Measurements from ENCODE around the gene KLF11.

GRCh38 chr2:10091182-10091888 lies 48.0 kb downstream of the KLF11 start:
- TF ChIP-seq, protein P1, sequence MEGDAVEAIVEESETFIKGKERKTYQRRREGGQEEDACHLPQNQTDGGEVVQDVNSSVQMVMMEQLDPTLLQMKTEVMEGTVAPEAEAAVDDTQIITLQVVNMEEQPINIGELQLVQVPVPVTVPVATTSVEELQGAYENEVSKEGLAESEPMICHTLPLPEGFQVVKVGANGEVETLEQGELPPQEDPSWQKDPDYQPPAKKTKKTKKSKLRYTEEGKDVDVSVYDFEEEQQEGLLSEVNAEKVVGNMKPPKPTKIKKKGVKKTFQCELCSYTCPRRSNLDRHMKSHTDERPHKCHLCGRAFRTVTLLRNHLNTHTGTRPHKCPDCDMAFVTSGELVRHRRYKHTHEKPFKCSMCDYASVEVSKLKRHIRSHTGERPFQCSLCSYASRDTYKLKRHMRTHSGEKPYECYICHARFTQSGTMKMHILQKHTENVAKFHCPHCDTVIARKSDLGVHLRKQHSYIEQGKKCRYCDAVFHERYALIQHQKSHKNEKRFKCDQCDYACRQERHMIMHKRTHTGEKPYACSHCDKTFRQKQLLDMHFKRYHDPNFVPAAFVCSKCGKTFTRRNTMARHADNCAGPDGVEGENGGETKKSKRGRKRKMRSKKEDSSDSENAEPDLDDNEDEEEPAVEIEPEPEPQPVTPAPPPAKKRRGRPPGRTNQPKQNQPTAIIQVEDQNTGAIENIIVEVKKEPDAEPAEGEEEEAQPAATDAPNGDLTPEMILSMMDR (IDR thresholded peaks at IDR 0.05): no peak
- no peak for TF ChIP-seq POLR2A (IDR thresholded peaks at IDR 0.05)

All from lower leg skin (tissue), 3 donors.